ENCODE data around the gene AKR1D1.
"Not testable (repeated sequence)": the region's sequence is repeated elsewhere in the genome, so short reads cannot be mapped to it uniquely, and the experiment has no call there.

Gene AKR1D1

DNA sequence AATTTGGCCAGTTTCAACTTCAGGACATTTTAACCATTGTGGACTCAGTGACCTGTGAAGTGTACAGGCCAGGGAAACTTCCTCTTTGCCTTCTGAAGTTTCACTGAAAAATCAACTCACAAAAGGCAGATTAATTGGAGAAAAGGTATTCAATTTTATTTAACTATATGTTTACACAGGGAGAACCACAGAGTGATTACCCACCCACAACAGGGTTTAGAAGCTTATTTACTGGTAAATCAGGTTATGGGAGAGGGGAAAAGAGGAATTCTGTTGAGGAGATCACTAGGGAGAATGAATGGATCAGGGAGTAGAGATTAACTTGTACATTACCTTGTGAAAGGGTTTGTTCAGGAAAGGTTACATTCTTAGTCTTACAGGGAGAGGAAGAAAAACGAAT lies 1.7 kb upstream of the AKR1D1 start:
- no peak for DNase-seq

- no peak for DNase-seq
Measured at GRCh38 chr7:138075350-138075749, 909 bp upstream of the AKR1D1 start.

GRCh38 chr7:138075786-138076185 lies 473 bp upstream of the AKR1D1 start:
- not testable (repeated sequence) for DNase-seq

- DNase-seq: no peak
Measured at GRCh38 chr7:138077809-138078208, 1.6 kb downstream of the AKR1D1 start.

GRCh38 chr7:138079137-138079536 lies 2.9 kb downstream of the AKR1D1 start:
- no peak for DNase-seq

GRCh38 chr7:138081868-138082267 lies 5.6 kb downstream of the AKR1D1 start:
- no peak for DNase-seq

GRCh38 chr7:138083859-138084258 lies 7.6 kb downstream of the AKR1D1 start:
- no peak for DNase-seq

DNA sequence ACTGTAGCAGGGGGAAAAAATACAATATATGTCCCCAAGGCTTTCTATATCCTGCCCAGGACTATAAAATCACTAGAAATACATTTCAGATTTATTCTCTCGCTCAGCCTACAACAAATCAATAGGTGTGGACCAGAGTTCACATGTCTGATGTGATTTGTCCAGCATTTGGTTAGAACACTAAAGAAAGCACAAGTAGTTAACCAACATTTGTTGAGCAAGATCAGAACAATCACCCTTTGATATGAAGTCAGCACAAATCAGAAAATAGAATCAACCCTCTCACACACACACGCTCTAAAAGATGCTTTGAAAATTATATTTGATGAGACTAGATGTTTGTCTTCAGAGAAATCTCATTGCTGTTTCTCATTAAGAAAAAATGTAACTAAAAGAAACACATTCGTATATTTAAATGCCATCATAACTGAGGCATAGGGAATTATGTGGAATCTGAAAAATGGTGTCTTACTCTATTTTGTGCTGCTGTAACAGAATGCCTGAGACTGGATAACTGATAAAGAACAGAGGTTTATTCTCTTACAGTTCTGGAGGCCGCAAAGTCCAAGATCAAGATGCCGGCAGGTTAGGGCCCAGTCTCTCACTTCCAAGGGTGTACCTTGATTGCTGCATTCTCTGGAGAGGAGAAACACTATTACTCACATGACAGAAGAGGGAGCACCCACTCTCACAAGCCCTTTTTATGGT lies 10.5 kb downstream of the AKR1D1 start:
- DNase-seq: no peak

GRCh38 chr7:138089080-138089901 lies 13.0 kb downstream of the AKR1D1 start:
- DNase-seq: no peak

GRCh38 chr7:138091032-138091431 lies 14.8 kb downstream of the AKR1D1 start:
- no peak for DNase-seq

- DNase-seq: not testable (repeated sequence)
Measured at GRCh38 chr7:138091840-138092239, 15.6 kb downstream of the AKR1D1 start.

- no peak for DNase-seq
Measured at GRCh38 chr7:138092486-138093028, 16.3 kb downstream of the AKR1D1 start.

GRCh38 chr7:138095972-138096935 lies 20.0 kb downstream of the AKR1D1 start:
- DNase-seq: no peak

- peak; percentile 17 for DNase-seq
Measured at GRCh38 chr7:138097064-138097741, 20.9 kb downstream of the AKR1D1 start.

DNA sequence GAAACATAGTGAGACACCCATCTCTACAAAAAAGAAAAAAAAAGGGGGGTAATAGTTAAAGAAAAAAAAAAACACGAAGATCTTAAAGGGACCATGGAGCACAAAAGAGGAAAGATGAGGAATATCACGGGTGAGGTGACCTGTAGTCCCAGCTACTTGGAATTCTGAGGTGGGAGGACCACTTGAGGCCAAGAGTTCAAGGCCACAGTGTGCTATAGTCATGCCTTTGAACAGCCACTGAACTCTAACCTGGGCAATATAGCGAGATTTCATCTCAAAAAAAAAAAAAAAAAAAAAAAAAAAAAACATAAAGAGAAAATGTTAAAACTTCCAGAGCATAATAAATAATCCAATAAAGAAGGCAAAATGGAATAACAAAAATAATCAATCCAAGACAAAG lies 23.6 kb downstream of the AKR1D1 start:
- no peak for DNase-seq

- no peak for DNase-seq
Measured at GRCh38 chr7:138105221-138105620, 29.0 kb downstream of the AKR1D1 start.

DNA sequence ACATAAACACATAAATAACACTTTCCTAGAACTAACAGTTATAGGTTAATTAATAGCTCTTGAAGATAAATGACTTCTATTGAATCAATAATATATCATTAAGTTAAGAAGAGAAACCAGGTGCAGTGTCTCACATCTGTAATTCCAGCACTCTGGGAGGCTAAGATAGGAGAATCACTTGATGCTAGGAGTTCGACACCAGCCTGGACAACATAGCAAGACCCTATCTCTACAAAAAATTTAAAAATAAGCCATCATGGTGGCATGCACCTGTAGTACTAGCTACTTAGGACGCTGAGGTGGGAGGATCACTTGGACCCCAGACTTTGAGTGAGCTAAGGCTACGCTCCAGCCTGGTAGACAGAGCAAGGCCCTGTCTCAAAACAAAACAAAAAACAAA lies 38.8 kb downstream of the AKR1D1 start:
- DNase-seq: no peak

GRCh38 chr7:138116141-138116540 lies 39.9 kb downstream of the AKR1D1 start:
- no peak for DNase-seq

GRCh38 chr7:138116892-138117291 lies 40.6 kb downstream of the AKR1D1 start:
- no peak for DNase-seq

DNA sequence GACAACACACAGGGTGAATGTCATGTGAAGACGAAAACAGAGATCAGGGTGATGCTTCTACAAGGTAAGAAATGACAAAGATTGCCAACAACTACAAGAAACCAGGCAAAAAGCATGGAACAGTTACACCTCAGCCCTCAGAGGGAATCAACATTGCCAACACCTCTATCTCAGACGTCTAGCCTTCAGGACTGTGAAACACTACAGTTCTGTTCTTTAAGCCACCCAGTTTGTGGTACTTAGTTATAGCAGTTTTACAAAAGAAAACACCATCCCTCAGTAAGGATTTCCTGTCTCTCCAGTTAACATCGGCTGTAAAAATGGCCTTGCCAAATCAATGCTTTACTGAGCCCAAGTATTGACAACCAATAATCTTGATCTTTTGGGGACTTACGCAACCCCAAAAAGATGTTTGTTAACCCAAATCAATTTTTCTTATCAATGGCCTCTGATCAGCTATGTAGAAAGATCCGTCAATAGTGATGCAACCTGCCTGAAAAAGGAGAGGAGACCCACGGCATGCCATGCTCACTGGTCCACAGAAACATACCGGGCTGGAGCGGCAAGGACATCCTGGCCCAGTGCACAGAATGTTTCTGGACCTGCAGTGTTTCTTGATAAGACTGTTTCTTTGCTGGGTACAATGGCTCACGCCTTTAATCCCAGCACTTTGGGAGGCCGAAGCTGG lies 44.0 kb downstream of the AKR1D1 start:
- DNase-seq: no peak

- DNase-seq: no peak
Measured at GRCh38 chr7:138122162-138122561, 45.9 kb downstream of the AKR1D1 start.

- no peak for DNase-seq
Measured at GRCh38 chr7:138125119-138125518, 48.9 kb downstream of the AKR1D1 start.
